ENCODE data around the gene SNX27. TPM values are rescaled to one million over a fixed set of nuclear protein-coding genes. Genes with fewer than 3 reads are reported as not detected.

The SNX27 gene
- total RNA-seq, 1 donor from 2014 or later, result 33.9 TPM

DNA sequence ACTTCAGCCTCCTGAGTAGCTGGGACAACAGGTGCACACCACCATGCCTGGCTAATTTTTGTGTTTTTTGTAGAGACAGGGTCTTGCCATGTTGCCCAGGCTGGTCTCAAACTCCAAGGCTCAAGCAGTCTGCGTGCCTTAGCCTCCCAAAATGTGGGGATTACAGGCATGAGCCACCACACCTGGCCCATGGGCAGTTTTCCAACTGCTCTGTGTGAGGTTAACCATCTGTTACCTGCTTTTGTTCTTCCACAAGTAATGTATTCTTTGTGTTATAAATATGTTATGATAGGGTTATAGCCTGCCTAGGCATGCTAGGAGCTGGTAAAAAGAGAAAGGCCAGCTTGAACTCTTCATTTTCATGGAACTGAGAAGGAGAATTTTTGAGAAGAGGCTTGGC is 41.0 kb upstream of the SNX27 start:
- TF ChIP-seq, protein P1, sequence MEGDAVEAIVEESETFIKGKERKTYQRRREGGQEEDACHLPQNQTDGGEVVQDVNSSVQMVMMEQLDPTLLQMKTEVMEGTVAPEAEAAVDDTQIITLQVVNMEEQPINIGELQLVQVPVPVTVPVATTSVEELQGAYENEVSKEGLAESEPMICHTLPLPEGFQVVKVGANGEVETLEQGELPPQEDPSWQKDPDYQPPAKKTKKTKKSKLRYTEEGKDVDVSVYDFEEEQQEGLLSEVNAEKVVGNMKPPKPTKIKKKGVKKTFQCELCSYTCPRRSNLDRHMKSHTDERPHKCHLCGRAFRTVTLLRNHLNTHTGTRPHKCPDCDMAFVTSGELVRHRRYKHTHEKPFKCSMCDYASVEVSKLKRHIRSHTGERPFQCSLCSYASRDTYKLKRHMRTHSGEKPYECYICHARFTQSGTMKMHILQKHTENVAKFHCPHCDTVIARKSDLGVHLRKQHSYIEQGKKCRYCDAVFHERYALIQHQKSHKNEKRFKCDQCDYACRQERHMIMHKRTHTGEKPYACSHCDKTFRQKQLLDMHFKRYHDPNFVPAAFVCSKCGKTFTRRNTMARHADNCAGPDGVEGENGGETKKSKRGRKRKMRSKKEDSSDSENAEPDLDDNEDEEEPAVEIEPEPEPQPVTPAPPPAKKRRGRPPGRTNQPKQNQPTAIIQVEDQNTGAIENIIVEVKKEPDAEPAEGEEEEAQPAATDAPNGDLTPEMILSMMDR (IDR thresholded peaks at IDR 0.05), result no peak
- Mint-ChIP-seq H3K9me3 (ENCODE audit: unreplicated experiment) (no peaks in the 10 kb centered on the region), H3K27ac (ENCODE audit: unreplicated experiment) (no peak overlapping the region), H3K4me3 (ENCODE audit: unreplicated experiment) (no peak overlapping the region), H3K27me3 (ENCODE audit: unreplicated experiment) (no peaks in the 10 kb centered on the region), H3K36me3 (ENCODE audit: unreplicated experiment) (peaks cover 23% of the 10 kb centered on the region), H3K4me1 (ENCODE audit: unreplicated experiment) (peaks cover 4% of the 10 kb centered on the region)
- no peak for DNase-seq (ENCODE audit: extremely low spot score, unreplicated experiment)

DNA sequence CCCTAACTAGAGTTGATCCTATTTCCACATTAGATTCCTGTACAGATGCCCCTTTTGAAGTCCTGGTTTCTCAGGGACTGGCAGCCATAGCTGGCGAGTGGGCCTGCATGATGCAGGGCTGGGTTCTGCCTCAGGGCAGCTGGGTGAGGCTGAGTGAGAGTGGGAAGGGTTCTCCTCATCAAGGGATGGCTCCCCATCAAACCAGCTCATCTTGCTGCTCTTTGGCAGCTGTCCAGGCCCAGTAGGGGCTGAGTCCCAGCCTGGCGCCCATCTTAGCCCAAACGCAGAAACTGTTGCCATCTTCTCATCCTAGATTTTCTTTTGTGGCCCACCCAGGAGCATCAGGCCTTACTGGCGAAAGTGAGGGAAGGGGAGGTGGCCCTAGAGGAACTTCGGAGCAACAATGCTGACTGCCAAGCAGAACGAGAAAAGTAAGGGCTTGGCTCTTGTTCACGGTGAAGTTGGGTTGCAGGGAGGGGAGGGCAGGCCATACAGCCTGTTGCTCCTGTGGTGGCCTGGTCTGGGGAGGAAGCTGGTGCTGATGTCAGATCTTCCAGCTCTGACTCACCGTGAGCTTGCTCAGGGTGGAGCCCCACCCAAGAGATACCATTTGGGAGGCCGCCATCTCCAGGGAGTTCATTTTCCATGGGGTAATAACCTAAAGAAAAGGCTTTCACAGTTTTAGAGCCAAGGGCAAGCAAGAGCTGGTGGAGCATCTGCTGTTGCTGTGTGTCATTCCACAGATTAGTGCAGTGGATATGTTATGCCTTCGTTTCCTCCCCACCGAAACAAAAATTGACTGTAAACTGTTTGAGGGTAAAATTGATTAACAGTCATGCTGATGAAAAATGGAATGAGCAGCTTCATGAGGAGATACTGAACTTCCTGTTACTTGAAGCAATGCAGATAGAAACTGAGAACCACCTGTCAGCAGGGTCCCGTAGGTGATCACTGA is 37.0 kb upstream of the SNX27 start:
- Mint-ChIP-seq H3K27me3 (ENCODE audit: unreplicated experiment) (no peaks in the 10 kb centered on the region), H3K27ac (ENCODE audit: unreplicated experiment) (no peak overlapping the region), H3K4me3 (ENCODE audit: unreplicated experiment) (no peak overlapping the region), H3K4me1 (ENCODE audit: unreplicated experiment) (no peaks in the 10 kb centered on the region), H3K9me3 (ENCODE audit: unreplicated experiment) (no peaks in the 10 kb centered on the region), H3K36me3 (ENCODE audit: unreplicated experiment) (peaks cover 27% of the 10 kb centered on the region)
- no peak for DNase-seq (ENCODE audit: extremely low spot score, unreplicated experiment)
- TF ChIP-seq, protein P1 (IDR thresholded peaks at IDR 0.05), result no peak

DNA sequence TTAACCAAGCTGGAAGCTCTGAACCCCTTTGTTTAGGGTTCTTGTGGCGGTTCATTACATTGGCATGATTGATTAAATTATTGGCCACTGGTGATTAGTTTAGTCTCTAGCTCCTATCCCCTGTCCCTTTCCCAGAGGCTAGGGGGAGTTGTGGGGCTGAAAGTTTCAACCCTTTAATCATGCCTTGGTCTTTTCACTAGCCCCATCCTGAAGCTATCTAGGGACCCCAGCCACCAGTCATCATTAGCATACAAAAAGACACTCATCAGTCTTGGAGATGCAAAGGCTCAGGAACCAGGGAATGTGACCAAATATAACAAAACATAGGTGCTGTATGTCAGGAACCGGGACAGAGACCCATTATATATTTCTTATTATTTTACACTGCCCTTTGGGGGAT is 34.7 kb upstream of the SNX27 start:
- Mint-ChIP-seq H3K27me3 (ENCODE audit: unreplicated experiment) (no peaks in the 10 kb centered on the region), H3K4me1 (ENCODE audit: unreplicated experiment) (no peaks in the 10 kb centered on the region), H3K36me3 (ENCODE audit: unreplicated experiment) (peaks cover 33% of the 10 kb centered on the region), H3K4me3 (ENCODE audit: unreplicated experiment) (no peak overlapping the region), H3K27ac (ENCODE audit: unreplicated experiment) (no peak overlapping the region), H3K9me3 (ENCODE audit: unreplicated experiment) (no peaks in the 10 kb centered on the region)
- TF ChIP-seq, protein P1 (IDR thresholded peaks at IDR 0.05), result no peak
- no peak for DNase-seq (ENCODE audit: extremely low spot score, unreplicated experiment)

DNA sequence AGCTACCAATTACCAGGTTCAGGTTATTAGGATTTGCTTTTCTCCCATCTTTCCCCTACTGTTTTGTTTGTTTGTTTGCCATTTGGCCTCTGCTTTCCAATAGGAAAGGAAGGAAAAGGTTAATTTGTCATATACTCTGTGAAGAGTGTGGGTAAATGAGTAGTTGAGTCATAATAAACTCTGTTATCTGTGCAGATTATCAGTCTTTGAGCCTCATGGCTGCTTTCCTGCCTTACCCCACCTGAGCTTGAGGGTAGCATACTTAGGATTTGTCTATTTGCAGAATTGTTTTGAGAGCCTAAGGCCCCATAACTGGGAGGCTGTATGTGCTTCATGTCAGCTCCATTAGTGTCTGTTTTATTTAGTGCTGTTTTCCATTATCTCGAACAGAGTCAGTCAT is 32.9 kb upstream of the SNX27 start:
- no peak overlapping the region for H3K4me3 Mint-ChIP-seq (ENCODE audit: unreplicated experiment)
- no peaks in the 10 kb centered on the region for H3K27me3 Mint-ChIP-seq (ENCODE audit: unreplicated experiment)
- H3K9me3 Mint-ChIP-seq (ENCODE audit: unreplicated experiment), result no peaks in the 10 kb centered on the region
- TF ChIP-seq, protein P1 (IDR thresholded peaks at IDR 0.05), result no peak
- DNase-seq (ENCODE audit: extremely low spot score, unreplicated experiment), result no peak
- peaks cover 28% of the 10 kb centered on the region for H3K36me3 Mint-ChIP-seq (ENCODE audit: unreplicated experiment)
- H3K4me1 Mint-ChIP-seq (ENCODE audit: unreplicated experiment), result no peaks in the 10 kb centered on the region
- no peak overlapping the region for H3K27ac Mint-ChIP-seq (ENCODE audit: unreplicated experiment)

DNA sequence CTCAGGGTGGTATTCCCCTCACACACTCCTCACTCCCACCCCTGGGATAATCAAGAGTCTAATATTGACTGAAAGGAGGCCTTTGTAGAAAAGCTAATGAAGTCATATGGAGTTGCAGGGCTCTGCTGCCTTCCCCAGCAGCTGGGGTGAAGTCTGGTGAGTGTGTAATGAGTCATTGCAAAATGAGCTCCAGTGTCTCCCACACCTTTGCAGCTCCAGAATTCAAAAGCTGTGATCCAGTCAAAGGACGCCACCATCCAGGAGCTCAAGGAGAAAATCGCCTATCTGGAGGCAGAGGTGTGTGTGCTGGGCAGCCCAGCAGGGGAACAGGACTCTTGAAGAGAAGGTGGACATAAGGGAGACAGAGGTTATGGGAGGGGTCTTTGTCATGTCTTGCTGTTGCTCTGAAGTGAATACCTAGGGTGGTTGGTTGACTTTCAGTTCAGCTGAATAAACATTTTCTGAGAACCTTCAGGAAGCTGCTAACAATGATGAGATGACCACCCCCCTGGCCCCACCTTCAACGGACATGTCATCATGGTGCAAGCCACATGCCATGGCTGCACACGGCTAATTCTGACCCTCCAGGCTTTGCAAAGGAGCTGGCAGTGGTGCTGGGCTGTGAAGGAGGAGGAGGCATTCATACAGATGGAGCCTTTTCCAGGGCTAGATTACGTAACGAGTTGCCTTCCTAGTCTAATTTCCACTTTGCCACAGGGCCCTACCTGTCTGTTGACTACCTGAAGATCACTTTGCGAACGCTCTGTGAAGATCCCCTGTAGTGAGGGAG is 32.2 kb upstream of the SNX27 start:
- TF ChIP-seq, protein P1 (IDR thresholded peaks at IDR 0.05), result no peak
- Mint-ChIP-seq H3K9me3 (ENCODE audit: unreplicated experiment) (no peaks in the 10 kb centered on the region), H3K27me3 (ENCODE audit: unreplicated experiment) (no peaks in the 10 kb centered on the region), H3K4me1 (ENCODE audit: unreplicated experiment) (no peaks in the 10 kb centered on the region), H3K36me3 (ENCODE audit: unreplicated experiment) (peaks cover 28% of the 10 kb centered on the region), H3K4me3 (ENCODE audit: unreplicated experiment) (no peak overlapping the region), H3K27ac (ENCODE audit: unreplicated experiment) (no peak overlapping the region)
- DNase-seq (ENCODE audit: extremely low spot score, unreplicated experiment), result no peak

All from osteocyte (in vitro differentiated cells).